HG03025 (cell line): ENCODE results near the gene SIPA1.

Source experiments
- ATAC-seq: cut with Tn5 transposase; IDR thresholded peaks from one replicate; pipeline ENCODE4 v1.9.1; 2021; ENCODE audit warnings: mild to moderate bottlenecking, moderate library complexity; ENCODE audit not compliant: unreplicated experiment, low FRiP score

SIPA1 gene, protein sequence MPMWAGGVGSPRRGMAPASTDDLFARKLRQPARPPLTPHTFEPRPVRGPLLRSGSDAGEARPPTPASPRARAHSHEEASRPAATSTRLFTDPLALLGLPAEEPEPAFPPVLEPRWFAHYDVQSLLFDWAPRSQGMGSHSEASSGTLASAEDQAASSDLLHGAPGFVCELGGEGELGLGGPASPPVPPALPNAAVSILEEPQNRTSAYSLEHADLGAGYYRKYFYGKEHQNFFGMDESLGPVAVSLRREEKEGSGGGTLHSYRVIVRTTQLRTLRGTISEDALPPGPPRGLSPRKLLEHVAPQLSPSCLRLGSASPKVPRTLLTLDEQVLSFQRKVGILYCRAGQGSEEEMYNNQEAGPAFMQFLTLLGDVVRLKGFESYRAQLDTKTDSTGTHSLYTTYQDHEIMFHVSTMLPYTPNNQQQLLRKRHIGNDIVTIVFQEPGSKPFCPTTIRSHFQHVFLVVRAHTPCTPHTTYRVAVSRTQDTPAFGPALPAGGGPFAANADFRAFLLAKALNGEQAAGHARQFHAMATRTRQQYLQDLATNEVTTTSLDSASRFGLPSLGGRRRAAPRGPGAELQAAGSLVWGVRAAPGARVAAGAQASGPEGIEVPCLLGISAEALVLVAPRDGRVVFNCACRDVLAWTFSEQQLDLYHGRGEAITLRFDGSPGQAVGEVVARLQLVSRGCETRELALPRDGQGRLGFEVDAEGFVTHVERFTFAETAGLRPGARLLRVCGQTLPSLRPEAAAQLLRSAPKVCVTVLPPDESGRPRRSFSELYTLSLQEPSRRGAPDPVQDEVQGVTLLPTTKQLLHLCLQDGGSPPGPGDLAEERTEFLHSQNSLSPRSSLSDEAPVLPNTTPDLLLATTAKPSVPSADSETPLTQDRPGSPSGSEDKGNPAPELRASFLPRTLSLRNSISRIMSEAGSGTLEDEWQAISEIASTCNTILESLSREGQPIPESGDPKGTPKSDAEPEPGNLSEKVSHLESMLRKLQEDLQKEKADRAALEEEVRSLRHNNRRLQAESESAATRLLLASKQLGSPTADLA

DNA sequence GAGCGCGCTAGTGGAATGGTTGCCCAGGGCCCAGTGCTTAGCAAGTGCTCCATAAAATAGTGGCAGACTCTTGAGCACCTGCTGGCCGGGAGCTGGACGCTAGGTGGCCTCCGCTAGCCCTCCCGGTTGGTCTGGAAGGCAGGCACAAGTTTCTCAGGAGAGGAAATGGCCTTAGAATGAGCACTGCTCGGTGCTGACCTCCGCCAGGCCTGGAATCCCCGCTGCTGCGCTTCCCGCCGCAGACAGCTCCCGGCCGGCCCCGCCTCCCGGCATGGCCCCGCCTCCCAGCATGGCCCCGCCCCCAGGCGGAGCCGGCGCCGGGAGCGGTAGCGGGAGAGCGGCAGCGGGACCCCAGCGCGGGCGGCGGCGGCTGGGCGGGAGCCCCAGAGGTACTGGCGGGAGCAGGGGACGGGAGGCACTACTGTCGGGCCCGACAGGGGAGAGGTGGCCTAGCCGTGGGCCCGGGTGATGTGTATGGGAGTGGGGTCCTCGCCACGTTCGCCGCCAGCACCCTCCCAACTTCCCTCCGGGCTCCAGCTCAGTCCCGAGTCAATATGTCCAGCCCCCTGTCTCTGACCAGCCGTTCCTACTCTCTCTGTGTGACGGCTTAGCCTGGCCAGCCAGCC lies at the start of gene SIPA1:
Gene SIPA1 (plus strand): TSS at position 308 of the 626 bp plus-strand sequence. CDS start 2,821 bp downstream, outside the sequence.
- ATAC-seq: peak; percentile 38

DNA sequence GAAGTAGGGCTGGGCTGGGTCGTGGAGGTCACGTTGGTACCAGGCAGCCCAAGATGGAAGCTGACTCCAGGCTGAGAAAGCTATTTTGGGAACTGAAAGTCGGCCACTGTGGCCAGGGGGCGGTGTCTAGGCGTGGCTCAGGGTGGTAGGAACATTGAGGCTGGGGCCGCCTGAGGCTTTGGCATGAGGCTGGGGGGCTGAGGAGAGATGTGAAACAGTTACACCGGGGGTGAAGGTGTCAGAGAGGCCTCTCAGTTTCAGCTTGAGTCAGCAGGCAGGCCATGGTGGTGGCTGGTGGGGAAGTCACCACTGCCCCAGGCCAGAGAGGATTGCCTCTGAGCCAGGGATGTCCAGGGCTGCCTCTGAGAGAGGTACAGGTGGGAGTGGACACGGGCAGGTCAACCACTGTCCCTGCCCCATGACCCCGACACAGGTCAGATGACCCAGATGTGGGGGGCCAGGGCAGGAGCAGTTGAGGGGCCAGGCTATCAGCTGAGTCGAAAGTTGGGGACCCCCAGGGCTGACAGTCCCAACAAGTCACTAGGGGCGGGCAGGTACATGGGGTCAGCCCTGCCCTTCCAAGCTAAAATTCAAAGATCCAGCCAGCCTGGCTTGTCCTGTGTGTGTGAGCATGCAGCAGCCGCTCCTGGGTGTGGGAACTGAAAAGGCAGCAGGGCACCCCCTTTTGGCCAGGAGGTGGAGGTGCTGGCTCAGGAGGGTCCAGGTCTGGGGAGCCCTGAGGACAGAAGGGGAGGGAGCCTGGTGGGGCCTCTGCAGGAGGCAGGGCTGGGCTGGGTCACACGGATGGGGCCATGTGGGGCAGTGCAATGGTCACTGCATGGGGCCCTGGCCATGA lies 49.5 kb upstream of the SIPA1 start:
- peak; percentile 67 for ATAC-seq

DNA sequence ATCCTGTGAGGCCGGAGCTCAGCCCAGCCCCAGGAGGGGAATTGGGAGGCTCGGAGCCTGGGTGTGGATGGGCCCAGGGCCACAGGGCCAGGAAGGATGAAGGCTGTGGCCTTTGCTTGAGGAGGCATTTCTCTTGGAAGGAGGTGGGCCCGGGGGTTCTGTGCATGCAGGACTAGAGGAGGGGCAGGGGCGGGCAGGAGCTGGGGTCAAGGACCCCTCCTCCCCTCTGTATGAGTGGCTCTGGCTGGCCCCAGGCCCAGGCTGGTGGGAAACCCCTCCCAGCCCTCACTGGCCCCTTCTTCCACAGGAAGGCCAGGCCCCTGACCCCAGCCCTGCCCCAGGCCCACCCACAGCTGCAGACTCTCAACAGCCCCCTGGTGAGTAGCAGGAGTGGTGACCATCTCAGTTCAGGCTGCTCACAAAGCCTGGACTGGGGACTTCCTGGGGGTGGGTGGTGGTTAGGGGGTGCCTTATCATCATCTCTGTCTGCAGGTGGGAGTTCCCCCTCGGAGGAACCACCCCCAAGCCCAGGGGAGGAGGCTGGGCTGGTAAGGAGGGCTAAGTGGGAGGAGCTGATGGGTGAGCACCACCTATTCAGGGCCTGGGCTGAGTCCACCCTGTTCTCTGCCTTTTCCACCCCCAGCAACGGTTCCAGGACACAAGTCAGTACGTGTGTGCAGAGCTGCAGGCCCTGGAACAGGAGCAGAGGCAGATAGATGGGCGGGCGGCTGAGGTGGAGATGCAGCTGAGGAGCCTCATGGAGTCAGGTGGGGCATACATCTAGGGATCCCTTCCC lies 48.3 kb upstream of the SIPA1 start:
- no peak for ATAC-seq

DNA sequence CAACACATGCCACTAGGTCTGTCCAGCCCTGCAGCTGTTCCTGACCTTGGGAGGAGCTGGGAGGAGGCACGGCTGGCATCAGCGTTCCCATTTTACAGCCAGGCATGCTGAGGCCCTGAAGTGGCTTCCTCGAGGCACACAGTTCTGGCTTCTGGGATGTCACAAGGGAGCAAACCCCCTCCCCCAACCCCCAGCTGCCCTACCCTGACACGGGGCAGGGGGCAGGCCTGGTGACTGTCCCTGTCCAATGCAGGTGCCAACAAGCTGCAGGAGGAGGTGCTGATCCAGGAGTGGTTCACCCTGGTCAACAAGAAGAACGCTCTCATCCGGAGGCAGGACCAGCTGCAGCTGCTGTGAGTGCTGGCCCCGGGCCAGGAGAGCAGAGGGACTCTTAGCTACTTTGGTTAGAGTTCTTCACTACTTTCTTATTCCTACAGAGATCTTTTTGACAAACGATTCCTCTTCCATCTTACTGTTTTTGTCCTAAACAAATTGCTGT lies 47.6 kb upstream of the SIPA1 start:
- no peak for ATAC-seq

DNA sequence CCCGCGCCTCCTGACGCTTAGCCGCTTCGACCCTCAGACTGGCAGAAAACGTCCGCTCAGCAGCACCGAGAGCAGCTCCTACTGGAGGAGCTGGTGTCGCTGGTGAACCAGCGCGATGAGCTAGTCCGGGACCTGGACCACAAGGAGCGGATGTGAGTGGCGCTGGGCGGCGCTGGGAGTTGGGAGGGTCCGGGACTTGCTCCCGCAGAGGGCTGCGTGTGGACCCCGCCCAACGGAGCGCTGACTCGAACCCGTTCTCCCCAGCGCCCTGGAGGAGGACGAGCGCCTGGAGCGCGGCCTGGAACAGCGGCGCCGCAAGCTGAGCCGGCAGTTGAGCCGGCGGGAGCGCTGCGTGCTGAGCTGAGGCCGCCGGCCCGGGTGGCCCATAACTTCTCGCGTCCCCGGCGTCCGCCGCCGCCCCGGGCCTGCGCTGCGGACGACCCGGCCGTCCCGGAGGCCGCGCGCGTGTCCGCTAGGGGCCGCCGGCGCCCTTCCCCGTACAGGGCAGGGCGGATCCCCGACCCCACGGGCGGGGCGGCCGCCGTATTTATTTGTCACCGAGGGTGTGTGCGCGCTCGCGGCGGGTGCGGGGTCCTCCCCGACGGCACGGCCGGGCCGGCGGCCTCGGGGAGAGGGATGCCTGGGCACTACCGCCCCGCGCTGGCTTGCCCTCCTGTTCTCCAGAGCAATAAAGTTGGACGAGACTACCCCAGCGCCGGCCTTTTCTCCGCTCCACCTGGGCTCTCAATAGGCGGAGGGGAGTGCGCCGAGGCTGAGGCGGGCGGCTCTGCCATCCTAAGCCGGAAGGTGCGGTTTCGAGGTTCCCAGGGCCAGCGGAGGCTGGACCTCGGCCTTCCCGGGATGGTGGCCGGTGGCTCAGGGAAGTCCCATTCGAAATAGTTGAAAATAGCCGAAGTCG lies 45.7 kb upstream of the SIPA1 start:
- ATAC-seq: no peak

DNA sequence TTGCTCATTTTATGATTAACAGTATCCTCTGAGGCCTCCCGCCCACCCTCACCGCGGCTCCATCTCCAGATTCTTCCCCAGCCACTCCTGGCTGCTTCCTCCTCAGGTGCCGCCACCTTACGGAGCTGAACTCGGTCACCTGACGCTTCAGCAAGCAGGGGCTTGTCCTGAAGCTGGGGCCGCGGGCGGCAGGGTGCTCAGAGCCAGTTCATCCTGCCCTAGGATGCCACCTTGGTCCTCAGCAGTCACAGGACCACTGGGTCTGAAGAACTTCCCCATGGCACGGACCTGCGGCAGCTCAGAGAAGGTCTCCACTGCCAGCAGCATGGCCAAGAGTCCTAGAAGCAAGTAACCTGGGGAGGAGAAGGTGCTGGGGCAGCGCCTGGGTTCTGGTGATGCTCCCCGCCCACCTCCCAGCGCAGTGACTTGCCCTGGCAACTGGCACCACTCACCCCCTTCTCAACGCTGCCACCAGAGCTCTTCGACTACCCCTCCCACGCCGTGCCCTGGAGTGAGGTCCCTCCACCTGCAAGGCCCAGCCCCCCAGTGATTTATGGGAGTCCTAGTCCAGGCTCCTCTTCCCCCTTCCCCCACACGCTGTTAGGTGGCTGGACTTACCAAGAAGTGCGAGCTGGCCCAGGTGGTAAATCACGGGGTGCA lies 44.9 kb upstream of the SIPA1 start:
- no peak for ATAC-seq

DNA sequence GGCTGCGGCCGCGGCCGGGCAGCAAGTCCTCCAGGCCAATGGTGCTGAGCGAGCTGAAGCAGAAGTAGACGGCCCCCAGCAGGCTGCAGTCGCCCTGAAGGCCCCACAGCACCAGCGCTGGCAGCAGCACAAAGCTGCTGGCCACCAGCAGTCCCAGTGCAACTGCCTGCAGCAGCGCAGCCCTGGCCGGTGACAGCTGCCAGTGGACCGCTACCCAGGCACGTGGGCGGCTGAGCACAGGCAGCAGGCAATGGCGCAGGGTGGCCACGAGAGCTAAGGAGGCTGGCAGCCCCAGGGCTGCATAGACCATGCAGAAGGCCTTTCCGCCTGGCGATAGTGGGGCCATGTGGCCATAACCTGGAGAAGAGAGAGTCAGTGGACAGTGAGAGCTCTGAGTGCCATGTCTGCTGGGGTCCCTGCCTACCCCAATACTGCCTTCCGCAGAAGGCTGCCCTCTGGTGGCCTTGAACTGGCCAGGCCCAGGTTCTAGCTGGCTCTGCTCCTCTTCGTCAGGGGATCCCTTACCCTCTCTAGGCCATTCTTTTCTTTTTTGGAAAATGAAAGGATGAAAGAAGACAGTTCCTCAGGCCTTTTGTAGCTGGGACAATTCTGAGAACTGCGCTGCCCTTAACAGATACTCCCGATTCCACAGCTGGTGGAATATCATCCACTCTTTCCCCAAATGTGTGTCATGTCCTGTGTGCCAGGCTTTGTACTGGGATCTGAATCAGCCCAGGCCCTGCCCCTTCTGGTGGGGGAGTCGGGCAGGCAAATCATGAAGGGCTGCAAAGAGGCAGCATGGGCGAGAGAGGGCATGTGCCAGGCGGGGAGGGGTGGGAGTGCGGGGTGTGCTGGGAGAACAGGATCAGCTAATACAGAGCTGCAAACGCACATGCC lies 44.1 kb upstream of the SIPA1 start:
- no peak for ATAC-seq

DNA sequence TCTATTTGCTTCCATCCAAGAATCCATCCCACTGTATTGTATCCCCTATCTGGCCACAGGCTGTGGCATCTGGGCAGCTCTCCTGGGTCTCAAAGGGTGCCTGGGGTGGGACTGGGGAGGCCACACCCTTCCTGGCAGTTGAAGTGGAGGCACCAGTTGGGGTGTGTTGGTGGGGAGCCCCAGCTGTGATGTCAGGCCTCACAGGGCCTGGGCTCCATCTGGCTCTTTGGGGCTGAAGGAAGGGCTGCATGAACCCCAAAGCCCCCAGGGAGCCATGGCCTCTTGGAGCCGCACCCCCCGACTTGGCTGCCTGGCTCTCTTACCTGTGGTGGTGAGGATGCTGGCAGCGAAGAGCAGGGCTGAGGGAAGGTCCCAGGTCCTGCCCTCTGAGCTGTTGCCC lies 42.8 kb upstream of the SIPA1 start:
- no peak for ATAC-seq

DNA sequence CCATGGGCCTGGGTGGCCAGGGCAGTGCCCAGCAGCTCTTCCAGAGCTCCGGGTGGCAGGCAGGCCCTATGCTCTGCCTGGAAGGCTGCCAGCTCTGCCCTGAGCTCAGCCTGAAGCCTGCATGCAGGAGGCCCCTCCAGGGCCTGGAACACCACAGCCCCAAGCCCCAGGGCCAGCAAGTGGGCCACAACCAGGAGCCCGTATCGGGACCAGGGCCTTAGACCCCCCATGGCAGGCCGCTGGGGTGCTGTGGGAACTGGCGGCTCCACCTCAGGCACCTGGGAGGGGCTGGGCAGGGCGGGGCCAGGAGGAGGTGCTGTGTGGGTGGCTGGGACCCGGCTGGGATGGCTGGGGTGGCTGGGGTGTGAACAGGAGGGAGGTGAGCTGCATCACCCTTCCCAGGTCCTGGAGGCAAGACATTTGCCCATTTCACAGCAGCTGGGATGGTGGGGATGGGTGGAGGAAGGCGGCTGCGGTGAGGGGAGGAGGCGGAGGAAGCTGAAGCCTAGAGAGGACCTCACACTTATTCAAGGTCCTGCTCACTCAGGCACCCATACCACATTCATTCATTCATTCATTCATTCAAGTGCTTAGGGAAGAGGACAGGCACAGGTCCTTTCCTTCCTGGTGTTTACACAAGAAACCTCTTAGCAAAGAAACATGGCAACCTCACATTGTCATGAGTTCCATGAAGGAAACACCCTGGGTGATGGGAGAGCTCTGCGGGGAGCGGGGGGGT lies 42.2 kb upstream of the SIPA1 start, which contains the start of gene KCNK7:
Gene KCNK7 (minus strand): TSS at position 258 of the 739 bp plus-strand sequence. CDS start 28 bp downstream, at position 230.
- ATAC-seq: no peak

DNA sequence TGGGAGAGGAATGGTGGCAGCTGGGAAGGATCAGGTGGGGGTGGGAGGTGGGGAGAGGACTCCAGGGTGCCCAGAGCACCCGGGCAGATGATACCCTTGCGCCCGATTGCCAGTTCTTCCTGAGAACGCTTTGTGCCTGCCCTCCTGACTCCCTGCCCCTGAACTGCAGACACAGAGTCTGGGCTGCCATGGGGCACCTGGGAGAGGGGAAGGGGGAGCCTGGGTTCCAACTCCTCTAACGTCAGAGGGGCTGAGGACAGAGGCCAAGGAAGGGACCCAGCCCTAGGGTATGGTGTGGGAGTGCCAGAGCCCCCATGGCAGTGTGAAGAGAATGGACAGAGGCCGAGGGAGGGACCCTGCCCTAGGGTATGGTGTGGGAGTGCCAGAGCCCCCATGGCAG lies 41.4 kb upstream of the SIPA1 start:
- no peak for ATAC-seq

DNA sequence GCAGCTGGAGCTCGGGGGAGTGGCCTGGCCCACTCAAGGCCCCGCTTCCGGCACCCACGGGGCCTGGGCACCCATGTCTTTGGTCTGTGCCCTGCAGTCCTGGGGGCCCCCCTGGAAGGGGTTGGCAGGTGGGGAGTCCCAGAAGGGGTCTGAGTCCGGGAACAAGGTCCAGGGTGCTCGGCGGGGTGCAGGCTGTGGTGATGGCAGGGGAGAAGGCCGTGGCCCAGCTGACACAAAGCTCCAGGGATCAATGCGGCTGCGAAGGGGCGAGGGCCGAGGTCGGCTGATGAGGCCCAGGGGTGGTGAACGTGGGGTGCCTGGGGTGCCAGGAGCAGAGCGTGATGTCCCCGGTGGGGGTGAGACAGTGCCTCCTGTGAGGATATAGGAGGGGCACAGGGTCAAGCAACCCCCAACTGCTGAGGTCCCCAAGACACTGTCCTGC lies 39.6 kb upstream of the SIPA1 start:
- no peak for ATAC-seq

DNA sequence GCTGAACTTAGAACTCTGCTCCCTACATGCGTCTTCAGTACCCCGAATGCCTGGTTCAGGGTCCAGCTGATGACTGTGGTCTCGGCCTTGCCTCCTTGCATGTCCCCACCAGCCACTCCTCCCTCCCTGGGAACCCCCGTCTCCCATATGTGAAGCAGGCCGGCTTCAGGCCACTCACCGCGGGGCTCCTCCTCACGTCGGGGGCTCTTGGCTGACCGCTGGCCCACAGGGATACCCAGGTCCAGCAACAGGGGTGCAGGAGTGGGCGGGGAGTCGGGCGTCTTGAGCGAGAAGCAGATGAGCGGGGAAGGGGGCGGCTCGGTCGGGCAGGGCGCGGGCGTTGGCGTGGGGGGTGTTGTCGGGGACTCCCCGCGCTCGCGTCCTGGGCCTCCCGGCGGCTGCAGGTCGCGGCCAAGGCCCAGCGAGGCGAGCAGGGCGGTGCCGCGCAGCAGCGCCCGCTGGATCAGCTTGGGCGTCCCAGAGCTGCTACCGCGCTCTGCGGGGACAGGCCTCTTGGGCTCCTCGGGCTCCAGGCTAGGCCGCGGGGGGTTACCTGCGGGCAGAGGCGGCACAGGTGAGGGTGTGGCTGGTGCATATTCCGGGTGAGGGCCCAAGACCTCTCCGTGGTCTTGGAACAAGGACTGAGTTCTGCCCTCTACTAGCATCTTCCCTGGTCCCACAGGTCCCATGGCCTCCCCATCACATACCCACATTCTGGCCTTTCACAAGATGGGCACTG lies 38.5 kb upstream of the SIPA1 start:
- ATAC-seq: no peak

DNA sequence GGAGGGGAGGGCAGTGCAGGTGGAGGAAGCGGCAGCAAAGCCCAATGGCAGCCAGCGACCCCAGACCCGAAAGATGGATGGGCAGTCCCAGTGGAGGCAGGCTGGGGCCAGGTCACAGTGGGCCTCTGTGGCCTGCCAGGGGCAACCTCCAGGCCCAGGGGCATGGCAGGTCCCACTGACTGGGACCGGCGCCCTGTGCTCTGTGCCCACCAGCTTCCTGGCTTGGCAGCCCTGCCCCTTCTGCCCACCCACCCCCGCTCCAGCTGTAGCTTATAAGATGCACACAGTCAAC lies 38.0 kb upstream of the SIPA1 start:
- ATAC-seq: no peak

DNA sequence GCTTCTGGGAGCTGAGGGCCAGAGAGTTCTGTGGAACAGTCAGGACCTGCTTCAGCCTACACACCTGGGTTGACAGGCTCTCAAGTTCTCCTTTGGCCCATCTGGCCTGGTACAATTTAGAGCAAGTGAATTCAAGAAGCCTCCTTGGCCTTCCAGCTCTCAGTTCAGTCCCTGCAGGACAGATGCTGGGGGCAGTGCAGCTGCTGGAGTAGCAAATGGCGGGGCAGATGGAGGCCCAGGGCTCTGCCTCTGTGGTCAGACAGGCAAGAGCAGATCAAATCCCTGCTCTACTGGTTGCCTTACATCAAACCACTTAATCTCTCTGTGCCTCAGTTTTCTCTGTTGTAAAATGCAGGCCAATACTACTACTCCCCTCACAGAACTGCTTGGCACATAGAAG lies 33.6 kb upstream of the SIPA1 start:
- no peak for ATAC-seq
